ENCODE measurements around the gene PHF2. TPM values are rescaled to one million over a fixed set of nuclear protein-coding genes. Genes with fewer than 3 reads are reported as not detected.
A peak's percentile ranks its signal among the peaks of the same experiment; 100 is the strongest.

The PHF2 gene
- total and polyA plus RNA-seq, 2 of the 4 experiments (the other 2 are of a cell fraction), result 5.9 to 9.5 TPM

GRCh38 chr9:93686127-93686879 lies 109.9 kb downstream of the PHF2 start:
- intact Hi-C loops (cut with micrococcal nuclease) (no loop called here), in situ Hi-C loops (cut with MboI; ENCODE audit: low sequenced_read_pairs) (loop anchor here (25.0 kb wide), 1 partner anchor 501 kb away; no protein-coding TSS in a partner anchor), dilution Hi-C loops (cut with HindIII; ENCODE audit: low sequenced_read_pairs, unreplicated experiment) (no loop called here)
- Histone ChIP-seq H4K20me1 (ENCODE audit: insufficient read depth, low read length) (no peaks in the 10 kb centered on the region), H4K8ac (ENCODE audit: low read depth in 2 of 2, low read length in 2 of 2) (no peak overlapping the region), H3K18ac (ENCODE audit: low read depth, low read length) (no peak overlapping the region), H2BK15ac (ENCODE audit: low read depth, low read length) (no peak overlapping the region), H3K27me3 (ENCODE audit: control insufficient read depth, insufficient read depth, low read length) (no peaks in the 10 kb centered on the region; the same call in 1 of the 2 replicates), H3K4me1 (ENCODE audit: control insufficient read depth, insufficient read depth, low read length) (no peaks in the 10 kb centered on the region), H2AK5ac (ENCODE audit: low read depth, low read length) (no peak overlapping the region), H4K5ac (ENCODE audit: low read depth, low read length) (no peak overlapping the region), H3K56ac (ENCODE audit: extremely low read depth, insufficient read depth, low read length) (no peak overlapping the region), H2BK120ac (ENCODE audit: low read depth, low read length) (no peak overlapping the region), H3K9me3 (ENCODE audit: control insufficient read depth, insufficient read depth, low read length) (no peaks in the 10 kb centered on the region), H3K36me3 (ENCODE audit: control insufficient read depth, insufficient read depth, low read length) (no peaks in the 10 kb centered on the region), H3K23ac (ENCODE audit: low read depth, low read length) (no peak overlapping the region), H2AK9ac (replicated peaks; ENCODE audit: low read depth, low read length, poor library complexity) (peak overlapping the region; percentile 8), H3K79me1 (ENCODE audit: low read depth in 1 of 2, low read length in 2 of 2) (no peaks in the 10 kb centered on the region), H3K4ac (ENCODE audit: low read depth, low read length) (no peak overlapping the region), H2AFZ (replicated peaks; ENCODE audit: low read length, poor library complexity) (no peak overlapping the region), H2BK20ac (ENCODE audit: low read depth, low read length) (no peak overlapping the region), H3K9me1 (ENCODE audit: insufficient read depth, low read length) (no peaks in the 10 kb centered on the region), H3K4me3 (ENCODE audit: insufficient read depth, low read depth, low read length) (no peak overlapping the region), H3K9ac (ENCODE audit: low read depth, low read length) (no peak overlapping the region), H4K91ac (ENCODE audit: insufficient read depth, low read depth, low read length) (no peak overlapping the region), H3K14ac (replicated peaks; ENCODE audit: low read depth, low read length) (no peak overlapping the region), H3K27ac (ENCODE audit: insufficient read depth, low read length) (no peak overlapping the region), H3K4me2 (ENCODE audit: low read depth, low read length) (no peak overlapping the region), H2BK5ac (ENCODE audit: low read depth, low read length, poor library complexity, severe bottlenecking) (no peak overlapping the region)
- WGBS, 2 experiments (ENCODE audit: extremely low coverage in 2 of 2, insufficient read length in 1 of 2), result 75% methylated on average over 8 of the region's 9 CpGs; no CpG with 5 or more reads in 1 of the 2 experiments
- DNase-seq, result no peak
- ChIA-PET CTCF (interaction anchor here (1.1 kb wide), 1 partner anchor 328 kb away, joined by 3 read pairs; no protein-coding TSS in a partner anchor), POLR2A (ENCODE audit: unreplicated experiment) (no interaction called here)
- ATAC-seq (ENCODE audit: low read depth), result no peak
- TF ChIP-seq CHD1 (IDR thresholded peaks at IDR 0.05; ENCODE audit: low read depth, low read length) (no peak), MAZ (IDR thresholded peaks at IDR 0.05; ENCODE audit: borderline replicate concordance, low read depth, low read length) (no peak), FOS (IDR thresholded peaks at IDR 0.05; ENCODE audit: low read depth, low read length) (no peak), RAD21 (IDR thresholded peaks at IDR 0.05; ENCODE audit: low read length) (no peak), RCOR1 (IDR thresholded peaks at IDR 0.05; ENCODE audit: insufficient replicate concordance, low read length) (no peak), NFE2L2 (IDR thresholded peaks at IDR 0.05; ENCODE audit: low read depth, low read length) (no peak), MXI1 (IDR thresholded peaks at IDR 0.05; ENCODE audit: borderline replicate concordance, low read depth, low read length) (no peak), CEBPB (IDR thresholded peaks at IDR 0.05; ENCODE audit: low read depth, low read length) (no peak), POLR2A (IDR thresholded peaks at IDR 0.05; ENCODE audit: low read depth, low read length) (no peak), BHLHE40 (IDR thresholded peaks at IDR 0.05; ENCODE audit: low read depth, low read length) (no peak), RFX5 (IDR thresholded peaks at IDR 0.05; ENCODE audit: low read depth, low read length) (no peak), SMC3 (IDR thresholded peaks at IDR 0.05; ENCODE audit: low read depth, low read length) (no peak), CTCF (conservative IDR thresholded peaks at IDR 0.05; ENCODE audit: low read depth, low read length) (no peak), ELK1 (IDR thresholded peaks at IDR 0.05; ENCODE audit: borderline replicate concordance, low read depth, low read length) (no peak)
- TF ChIP-seq, protein P1, sequence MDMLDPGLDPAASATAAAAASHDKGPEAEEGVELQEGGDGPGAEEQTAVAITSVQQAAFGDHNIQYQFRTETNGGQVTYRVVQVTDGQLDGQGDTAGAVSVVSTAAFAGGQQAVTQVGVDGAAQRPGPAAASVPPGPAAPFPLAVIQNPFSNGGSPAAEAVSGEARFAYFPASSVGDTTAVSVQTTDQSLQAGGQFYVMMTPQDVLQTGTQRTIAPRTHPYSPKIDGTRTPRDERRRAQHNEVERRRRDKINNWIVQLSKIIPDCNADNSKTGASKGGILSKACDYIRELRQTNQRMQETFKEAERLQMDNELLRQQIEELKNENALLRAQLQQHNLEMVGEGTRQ (IDR thresholded peaks at IDR 0.05; ENCODE audit: low read depth, low read length), result no peak
- BruUV-seq (replicated peaks), result no TSS peak
